HEK293 (cell line): Measurements from ENCODE around the gene ATF6B.

Experiments
- GLIS1 ChIP-seq: fragments of 450-650 bp; formaldehyde crosslinking; IDR thresholded peaks from 2 replicates; pipeline ENCODE4 v1.5.1; 2016; ENCODE audit warnings: missing biosample characterization, missing genetic modification characterization
- HOXA7 ChIP-seq: sonication (generic); formaldehyde crosslinking; IDR thresholded peaks from 2 replicates; pipeline ENCODE4 v1.8.1; 2022; ENCODE audit warnings: missing genetic modification reagents, borderline replicate concordance
- KLF1 ChIP-seq: fragments of 450-650 bp; formaldehyde crosslinking; IDR thresholded peaks from 2 replicates; pipeline ENCODE4 v1.5.1; 2016; ENCODE audit warnings: missing biosample characterization, missing genetic modification characterization
- KLF8 ChIP-seq: fragments of 450-650 bp; formaldehyde crosslinking; IDR thresholded peaks from 2 replicates; pipeline ENCODE4 v1.5.1; 2016; ENCODE audit warnings: missing biosample characterization, missing genetic modification characterization
- SCRT1 ChIP-seq: fragments of 450-650 bp; formaldehyde crosslinking; IDR thresholded peaks from 2 replicates; pipeline ENCODE4 v1.5.1; 2016; ENCODE audit warnings: missing biosample characterization, missing genetic modification characterization, borderline replicate concordance
- WT1 ChIP-seq: fragments of 450-650 bp; formaldehyde crosslinking; IDR thresholded peaks from 2 replicates; pipeline ENCODE4 v1.5.1; 2016; ENCODE audit warnings: missing biosample characterization, missing genetic modification characterization
- YY1 ChIP-seq: fragments of 450-650 bp; formaldehyde crosslinking; IDR thresholded peaks from 2 replicates; pipeline ENCODE4 v1.5.1; 2018; ENCODE audit warnings: missing biosample characterization, missing genetic modification characterization
- ZBTB48 ChIP-seq: fragments of 450-650 bp; formaldehyde crosslinking; IDR thresholded peaks from 2 replicates; pipeline ENCODE4 v1.5.1; 2016; ENCODE audit warnings: missing biosample characterization, missing genetic modification characterization
- ZNF121 ChIP-seq: fragments of 450-650 bp; formaldehyde crosslinking; IDR thresholded peaks from 2 replicates; pipeline ENCODE4 v1.5.1; 2016; ENCODE audit warnings: missing biosample characterization, missing genetic modification characterization
- ZNF2 ChIP-seq: fragments of 450-650 bp; formaldehyde crosslinking; IDR thresholded peaks from 2 replicates; pipeline ENCODE4 v1.5.1; 2016; ENCODE audit warnings: missing biosample characterization, missing genetic modification characterization
- ZNF324 ChIP-seq: fragments of 450-650 bp; formaldehyde crosslinking; IDR thresholded peaks from 2 replicates; pipeline ENCODE4 v1.5.1; 2016; ENCODE audit warnings: missing biosample characterization, missing genetic modification characterization
- ZNF48 ChIP-seq: fragments of 450-650 bp; formaldehyde crosslinking; IDR thresholded peaks from 2 replicates; pipeline ENCODE4 v1.5.1; 2016; ENCODE audit warnings: missing biosample characterization, missing genetic modification characterization
- ZNF544 ChIP-seq: fragments of 450-650 bp; formaldehyde crosslinking; IDR thresholded peaks from 2 replicates; pipeline ENCODE4 v1.5.0; 2017; ENCODE audit warnings: missing biosample characterization, missing genetic modification characterization
- ZNF548 ChIP-seq: fragments of 450-650 bp; formaldehyde crosslinking; IDR thresholded peaks from 2 replicates; pipeline ENCODE4 v1.5.1; 2016; ENCODE audit warnings: missing biosample characterization, missing genetic modification characterization
- ZNF561 ChIP-seq: fragments of 450-650 bp; IDR thresholded peaks from 2 replicates; pipeline ENCODE4 v1.5.1; 2018; ENCODE audit warnings: missing biosample characterization, missing genetic modification characterization, borderline replicate concordance
- ZNF623 ChIP-seq: fragments of 450-650 bp; formaldehyde crosslinking; IDR thresholded peaks from 2 replicates; pipeline ENCODE4 v1.5.1; 2016; ENCODE audit warnings: missing biosample characterization, missing genetic modification characterization
- ZNF654 ChIP-seq: fragments of 450-650 bp; formaldehyde crosslinking; IDR thresholded peaks from 2 replicates; pipeline ENCODE4 v1.5.1; 2016; ENCODE audit warnings: low read depth, missing biosample characterization, missing genetic modification characterization
- ZNF660 ChIP-seq: fragments of 450-650 bp; IDR thresholded peaks from 2 replicates; pipeline ENCODE4 v1.5.1; 2018; ENCODE audit warnings: missing biosample characterization, mild to moderate bottlenecking, missing genetic modification characterization
- ZNF76 ChIP-seq: fragments of 450-650 bp; formaldehyde crosslinking; IDR thresholded peaks from 2 replicates; pipeline ENCODE4; 2016; ENCODE audit warnings: low read depth, missing biosample characterization, missing genetic modification characterization, borderline replicate concordance
- ZXDB ChIP-seq: fragments of 450-650 bp; formaldehyde crosslinking; IDR thresholded peaks from 2 replicates; pipeline ENCODE4 v1.5.1; 2016; ENCODE audit warnings: missing biosample characterization, missing genetic modification characterization
- TF ChIP-seq, protein P1 (sequence below): fragments of 450-650 bp; formaldehyde crosslinking; conservative IDR thresholded peaks from 2 replicates; pipeline ENCODE4 v1.5.1; 2016; ENCODE audit warnings: low read depth, missing biosample characterization, missing genetic modification characterization
- TF ChIP-seq, protein P2 (sequence below): fragments of 450-650 bp; formaldehyde crosslinking; IDR thresholded peaks from 2 replicates; pipeline ENCODE4 v1.5.1; 2016; ENCODE audit warnings: missing biosample characterization, missing genetic modification characterization
- TF ChIP-seq, protein P3 (sequence below): fragments of 450-650 bp; formaldehyde crosslinking; IDR thresholded peaks from 2 replicates; pipeline ENCODE4 v1.5.1; 2016; ENCODE audit warnings: missing biosample characterization, missing genetic modification characterization
- TF ChIP-seq, protein P4 (sequence below): fragments of 450-650 bp; formaldehyde crosslinking; IDR thresholded peaks from 2 replicates; pipeline ENCODE4 v1.5.1; 2017; ENCODE audit warnings: missing biosample characterization, missing genetic modification characterization
- TF ChIP-seq, protein P5 (sequence below): fragments of 450-650 bp; formaldehyde crosslinking; IDR thresholded peaks from 2 replicates; pipeline ENCODE4 v1.5.1; 2017; ENCODE audit warnings: missing biosample characterization, missing genetic modification characterization
- TF ChIP-seq, protein P6 (sequence below): fragments of 450-650 bp; formaldehyde crosslinking; IDR thresholded peaks from 2 replicates; pipeline ENCODE4 v1.5.1; 2016; ENCODE audit warnings: missing biosample characterization, missing genetic modification characterization

Gene ATF6B

DNA sequence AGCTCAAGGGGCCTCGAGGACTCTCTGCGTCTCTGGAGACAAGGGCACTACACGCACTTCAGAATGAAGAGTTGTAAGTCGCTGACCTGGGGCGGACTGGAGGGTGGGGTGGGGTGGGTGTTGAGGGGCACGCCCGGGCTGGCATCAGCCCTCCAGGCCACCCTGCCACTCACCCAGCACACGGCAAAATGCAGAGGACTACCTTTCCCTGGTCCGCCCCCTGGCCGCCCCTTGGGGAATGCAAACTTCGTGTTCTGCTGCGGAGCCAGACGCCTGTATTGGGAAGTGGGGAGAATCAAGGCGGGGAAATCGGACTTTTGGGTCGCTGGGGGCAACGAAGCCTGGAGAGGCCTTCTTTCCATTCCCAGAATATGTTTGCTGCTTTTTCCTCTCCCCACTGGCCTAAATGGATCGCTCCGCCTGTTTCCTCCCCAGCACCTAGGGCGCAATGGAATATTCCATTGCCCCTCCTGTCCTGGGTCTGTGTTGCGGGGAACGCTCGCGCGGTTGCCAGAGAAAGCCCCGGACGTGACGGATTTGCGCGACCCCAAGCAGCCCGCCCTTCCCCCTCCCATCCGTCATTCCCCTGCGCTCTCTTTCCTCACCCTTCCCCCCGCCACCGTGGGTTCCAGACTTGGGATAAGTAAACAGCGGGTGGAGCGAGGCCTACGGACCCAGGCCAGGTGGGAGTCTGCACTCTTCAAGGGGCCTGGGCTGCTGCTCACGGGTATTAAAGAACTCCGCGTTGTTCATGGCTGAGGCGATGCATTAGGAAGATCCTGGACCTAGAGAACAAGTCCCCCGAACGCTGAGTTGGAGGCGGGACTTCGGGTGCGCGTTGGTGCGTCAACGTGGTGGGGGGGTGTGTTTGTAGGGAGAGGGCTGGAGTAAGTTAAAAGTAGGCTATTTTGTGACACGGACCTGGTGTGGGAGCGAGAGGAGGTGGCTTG is 25.8 kb upstream of the ATF6B start, which contains the start of gene PPT2 (continued):
- no peak for TF ChIP-seq HOXA7 (CRISPR knock-in tag)
- peak; percentile 19; the same call in 1 of the 2 replicates for TF ChIP-seq ZBTB48 (tag by site-specific recombination)
- TF ChIP-seq KLF1: peak; percentile 96
- TF ChIP-seq, protein P1, sequence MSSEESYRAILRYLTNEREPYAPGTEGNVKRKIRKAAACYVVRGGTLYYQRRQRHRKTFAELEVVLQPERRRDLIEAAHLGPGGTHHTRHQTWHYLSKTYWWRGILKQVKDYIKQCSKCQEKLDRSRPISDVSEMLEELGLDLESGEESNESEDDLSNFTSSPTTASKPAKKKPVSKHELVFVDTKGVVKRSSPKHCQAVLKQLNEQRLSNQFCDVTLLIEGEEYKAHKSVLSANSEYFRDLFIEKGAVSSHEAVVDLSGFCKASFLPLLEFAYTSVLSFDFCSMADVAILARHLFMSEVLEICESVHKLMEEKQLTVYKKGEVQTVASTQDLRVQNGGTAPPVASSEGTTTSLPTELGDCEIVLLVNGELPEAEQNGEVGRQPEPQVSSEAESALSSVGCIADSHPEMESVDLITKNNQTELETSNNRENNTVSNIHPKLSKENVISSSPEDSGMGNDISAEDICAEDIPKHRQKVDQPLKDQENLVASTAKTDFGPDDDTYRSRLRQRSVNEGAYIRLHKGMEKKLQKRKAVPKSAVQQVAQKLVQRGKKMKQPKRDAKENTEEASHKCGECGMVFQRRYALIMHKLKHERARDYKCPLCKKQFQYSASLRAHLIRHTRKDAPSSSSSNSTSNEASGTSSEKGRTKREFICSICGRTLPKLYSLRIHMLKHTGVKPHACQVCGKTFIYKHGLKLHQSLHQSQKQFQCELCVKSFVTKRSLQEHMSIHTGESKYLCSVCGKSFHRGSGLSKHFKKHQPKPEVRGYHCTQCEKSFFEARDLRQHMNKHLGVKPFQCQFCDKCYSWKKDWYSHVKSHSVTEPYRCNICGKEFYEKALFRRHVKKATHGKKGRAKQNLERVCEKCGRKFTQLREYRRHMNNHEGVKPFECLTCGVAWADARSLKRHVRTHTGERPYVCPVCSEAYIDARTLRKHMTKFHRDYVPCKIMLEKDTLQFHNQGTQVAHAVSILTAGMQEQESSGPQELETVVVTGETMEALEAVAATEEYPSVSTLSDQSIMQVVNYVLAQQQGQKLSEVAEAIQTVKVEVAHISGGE: peak; percentile 75
- TF ChIP-seq YY1 (tag by site-specific recombination): 0 out of 2 replicates have a peak, but pooled peaks have one; percentile 17
- peak; percentile 41; the same call in 1 of the 2 replicates for TF ChIP-seq ZNF660 (tag by site-specific recombination)
- no peak for TF ChIP-seq ZNF548
- no peak for TF ChIP-seq ZNF544
- TF ChIP-seq WT1 (tag by site-specific recombination): 0 out of 2 replicates have a peak, but pooled peaks have one; percentile 25
- peak; percentile 50; the same call in 1 of the 2 replicates for TF ChIP-seq ZNF324 (tag by site-specific recombination)
- no peak; the same call in 1 of the 2 replicates for TF ChIP-seq ZNF561
- TF ChIP-seq, protein P2, sequence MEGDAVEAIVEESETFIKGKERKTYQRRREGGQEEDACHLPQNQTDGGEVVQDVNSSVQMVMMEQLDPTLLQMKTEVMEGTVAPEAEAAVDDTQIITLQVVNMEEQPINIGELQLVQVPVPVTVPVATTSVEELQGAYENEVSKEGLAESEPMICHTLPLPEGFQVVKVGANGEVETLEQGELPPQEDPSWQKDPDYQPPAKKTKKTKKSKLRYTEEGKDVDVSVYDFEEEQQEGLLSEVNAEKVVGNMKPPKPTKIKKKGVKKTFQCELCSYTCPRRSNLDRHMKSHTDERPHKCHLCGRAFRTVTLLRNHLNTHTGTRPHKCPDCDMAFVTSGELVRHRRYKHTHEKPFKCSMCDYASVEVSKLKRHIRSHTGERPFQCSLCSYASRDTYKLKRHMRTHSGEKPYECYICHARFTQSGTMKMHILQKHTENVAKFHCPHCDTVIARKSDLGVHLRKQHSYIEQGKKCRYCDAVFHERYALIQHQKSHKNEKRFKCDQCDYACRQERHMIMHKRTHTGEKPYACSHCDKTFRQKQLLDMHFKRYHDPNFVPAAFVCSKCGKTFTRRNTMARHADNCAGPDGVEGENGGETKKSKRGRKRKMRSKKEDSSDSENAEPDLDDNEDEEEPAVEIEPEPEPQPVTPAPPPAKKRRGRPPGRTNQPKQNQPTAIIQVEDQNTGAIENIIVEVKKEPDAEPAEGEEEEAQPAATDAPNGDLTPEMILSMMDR (tag by site-specific recombination): 0 out of 2 replicates have a peak, but pooled peaks have one; percentile 37
- TF ChIP-seq SCRT1 (tag by site-specific recombination): no peak
- TF ChIP-seq, protein P3, sequence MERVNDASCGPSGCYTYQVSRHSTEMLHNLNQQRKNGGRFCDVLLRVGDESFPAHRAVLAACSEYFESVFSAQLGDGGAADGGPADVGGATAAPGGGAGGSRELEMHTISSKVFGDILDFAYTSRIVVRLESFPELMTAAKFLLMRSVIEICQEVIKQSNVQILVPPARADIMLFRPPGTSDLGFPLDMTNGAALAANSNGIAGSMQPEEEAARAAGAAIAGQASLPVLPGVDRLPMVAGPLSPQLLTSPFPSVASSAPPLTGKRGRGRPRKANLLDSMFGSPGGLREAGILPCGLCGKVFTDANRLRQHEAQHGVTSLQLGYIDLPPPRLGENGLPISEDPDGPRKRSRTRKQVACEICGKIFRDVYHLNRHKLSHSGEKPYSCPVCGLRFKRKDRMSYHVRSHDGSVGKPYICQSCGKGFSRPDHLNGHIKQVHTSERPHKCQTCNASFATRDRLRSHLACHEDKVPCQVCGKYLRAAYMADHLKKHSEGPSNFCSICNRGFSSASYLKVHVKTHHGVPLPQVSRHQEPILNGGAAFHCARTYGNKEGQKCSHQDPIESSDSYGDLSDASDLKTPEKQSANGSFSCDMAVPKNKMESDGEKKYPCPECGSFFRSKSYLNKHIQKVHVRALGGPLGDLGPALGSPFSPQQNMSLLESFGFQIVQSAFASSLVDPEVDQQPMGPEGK (tag by site-specific recombination): peak; percentile 36
- TF ChIP-seq, protein P4, sequence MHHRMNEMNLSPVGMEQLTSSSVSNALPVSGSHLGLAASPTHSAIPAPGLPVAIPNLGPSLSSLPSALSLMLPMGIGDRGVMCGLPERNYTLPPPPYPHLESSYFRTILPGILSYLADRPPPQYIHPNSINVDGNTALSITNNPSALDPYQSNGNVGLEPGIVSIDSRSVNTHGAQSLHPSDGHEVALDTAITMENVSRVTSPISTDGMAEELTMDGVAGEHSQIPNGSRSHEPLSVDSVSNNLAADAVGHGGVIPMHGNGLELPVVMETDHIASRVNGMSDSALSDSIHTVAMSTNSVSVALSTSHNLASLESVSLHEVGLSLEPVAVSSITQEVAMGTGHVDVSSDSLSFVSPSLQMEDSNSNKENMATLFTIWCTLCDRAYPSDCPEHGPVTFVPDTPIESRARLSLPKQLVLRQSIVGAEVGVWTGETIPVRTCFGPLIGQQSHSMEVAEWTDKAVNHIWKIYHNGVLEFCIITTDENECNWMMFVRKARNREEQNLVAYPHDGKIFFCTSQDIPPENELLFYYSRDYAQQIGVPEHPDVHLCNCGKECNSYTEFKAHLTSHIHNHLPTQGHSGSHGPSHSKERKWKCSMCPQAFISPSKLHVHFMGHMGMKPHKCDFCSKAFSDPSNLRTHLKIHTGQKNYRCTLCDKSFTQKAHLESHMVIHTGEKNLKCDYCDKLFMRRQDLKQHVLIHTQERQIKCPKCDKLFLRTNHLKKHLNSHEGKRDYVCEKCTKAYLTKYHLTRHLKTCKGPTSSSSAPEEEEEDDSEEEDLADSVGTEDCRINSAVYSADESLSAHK: 0 out of 2 replicates have a peak, but pooled peaks have one; percentile 19
- TF ChIP-seq, protein P5, sequence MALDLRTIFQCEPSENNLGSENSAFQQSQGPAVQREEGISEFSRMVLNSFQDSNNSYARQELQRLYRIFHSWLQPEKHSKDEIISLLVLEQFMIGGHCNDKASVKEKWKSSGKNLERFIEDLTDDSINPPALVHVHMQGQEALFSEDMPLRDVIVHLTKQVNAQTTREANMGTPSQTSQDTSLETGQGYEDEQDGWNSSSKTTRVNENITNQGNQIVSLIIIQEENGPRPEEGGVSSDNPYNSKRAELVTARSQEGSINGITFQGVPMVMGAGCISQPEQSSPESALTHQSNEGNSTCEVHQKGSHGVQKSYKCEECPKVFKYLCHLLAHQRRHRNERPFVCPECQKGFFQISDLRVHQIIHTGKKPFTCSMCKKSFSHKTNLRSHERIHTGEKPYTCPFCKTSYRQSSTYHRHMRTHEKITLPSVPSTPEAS (tag by site-specific recombination): 0 out of 2 replicates have a peak, but pooled peaks have one; percentile 27
- TF ChIP-seq GLIS1 (tag by site-specific recombination): peak; percentile 52
- TF ChIP-seq ZNF2 (tag by site-specific recombination): peak; percentile 52; the same call in 1 of the 2 replicates
- TF ChIP-seq, protein P6, sequence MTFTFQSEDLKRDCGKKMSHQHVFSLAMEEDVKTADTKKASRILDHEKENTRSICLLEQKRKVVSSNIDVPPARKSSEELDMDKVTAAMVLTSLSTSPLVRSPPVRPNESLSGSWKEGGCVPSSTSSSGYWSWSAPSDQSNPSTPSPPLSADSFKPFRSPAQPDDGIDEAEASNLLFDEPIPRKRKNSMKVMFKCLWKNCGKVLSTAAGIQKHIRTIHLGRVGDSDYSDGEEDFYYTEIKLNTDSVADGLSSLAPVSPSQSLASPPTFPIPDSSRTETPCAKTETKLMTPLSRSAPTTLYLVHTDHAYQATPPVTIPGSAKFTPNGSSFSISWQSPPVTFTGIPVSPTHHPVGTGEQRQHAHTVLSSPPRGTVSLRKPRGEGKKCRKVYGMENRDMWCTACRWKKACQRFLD (tag by site-specific recombination): no peak
- TF ChIP-seq ZNF654: no peak
- no peak; the same call in 1 of the 2 replicates for TF ChIP-seq ZNF623 (tag by site-specific recombination)
- peak; percentile 74 for TF ChIP-seq KLF8 (tag by site-specific recombination)
- peak; percentile 50; the same call in 1 of the 2 replicates for TF ChIP-seq ZNF76
- no peak for TF ChIP-seq ZNF48 (tag by site-specific recombination)
- peak; percentile 84 for TF ChIP-seq ZXDB (tag by site-specific recombination)
- TF ChIP-seq ZNF121 (tag by site-specific recombination): peak; percentile 79
